ENCODE data around the gene SPRR2B.

GRCh38 chr1:153040950-153041631 is 30.3 kb downstream of the SPRR2B start, which contains the start of gene SPRR2D:
- TF ChIP-seq, protein P1, sequence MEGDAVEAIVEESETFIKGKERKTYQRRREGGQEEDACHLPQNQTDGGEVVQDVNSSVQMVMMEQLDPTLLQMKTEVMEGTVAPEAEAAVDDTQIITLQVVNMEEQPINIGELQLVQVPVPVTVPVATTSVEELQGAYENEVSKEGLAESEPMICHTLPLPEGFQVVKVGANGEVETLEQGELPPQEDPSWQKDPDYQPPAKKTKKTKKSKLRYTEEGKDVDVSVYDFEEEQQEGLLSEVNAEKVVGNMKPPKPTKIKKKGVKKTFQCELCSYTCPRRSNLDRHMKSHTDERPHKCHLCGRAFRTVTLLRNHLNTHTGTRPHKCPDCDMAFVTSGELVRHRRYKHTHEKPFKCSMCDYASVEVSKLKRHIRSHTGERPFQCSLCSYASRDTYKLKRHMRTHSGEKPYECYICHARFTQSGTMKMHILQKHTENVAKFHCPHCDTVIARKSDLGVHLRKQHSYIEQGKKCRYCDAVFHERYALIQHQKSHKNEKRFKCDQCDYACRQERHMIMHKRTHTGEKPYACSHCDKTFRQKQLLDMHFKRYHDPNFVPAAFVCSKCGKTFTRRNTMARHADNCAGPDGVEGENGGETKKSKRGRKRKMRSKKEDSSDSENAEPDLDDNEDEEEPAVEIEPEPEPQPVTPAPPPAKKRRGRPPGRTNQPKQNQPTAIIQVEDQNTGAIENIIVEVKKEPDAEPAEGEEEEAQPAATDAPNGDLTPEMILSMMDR (IDR thresholded peaks at IDR 0.05) = no peak
- TF ChIP-seq EP300 (IDR thresholded peaks at IDR 0.05) (no peak), POLR2A (IDR thresholded peaks at IDR 0.05) (no peak)

Measured in sigmoid colon (tissue), 4 donors.